Activated CD4-positive, alpha-beta memory T cell treated with anti-CD3 and anti-CD28 coated beads, Interleukin-2, amount 10 ng/mL, durations not matched to agents 7 days and 5 days (primary cell): Measurements from ENCODE around the gene ANKRD37. TPM values are rescaled to one million over a fixed set of nuclear protein-coding genes. Genes with fewer than 3 reads are reported as not detected.
"Not testable (repeated sequence)": the region's sequence is repeated elsewhere in the genome, so short reads cannot be mapped to it uniquely, and the experiment has no call there.

Experiments
- CTCF ChIA-PET: fragments of 350-600 bp; sonication (Branson Sonifier 250); formaldehyde crosslinking; loops from one replicate; lab custom pipeline; 2021; ENCODE audit warnings: antibody characterized with exemption, inconsistent platforms; lab: Charles Lee
- POLR2A ChIA-PET: fragments of 350-600 bp; sonication (Branson Sonifier 250); formaldehyde crosslinking; loops from one replicate; lab custom pipeline; 2021; ENCODE audit warnings: antibody characterized with exemption; lab: Charles Lee
- DNase-seq: peaks from one replicate; pipeline ENCODE4 v3.0.0-alpha.2; 2020
- H3K27ac Mint-ChIP-seq: one replicate; pipeline ENCODE4 v1.8.0; 2021; ENCODE audit warnings: mild to moderate bottlenecking, mixed read lengths
- H3K27me3 Mint-ChIP-seq: one replicate; pipeline ENCODE4 v1.8.0; 2021; ENCODE audit warnings: mixed read lengths
- H3K36me3 Mint-ChIP-seq: one replicate; pipeline ENCODE4 v1.8.0; 2021; ENCODE audit warnings: low read depth, mixed read lengths
- H3K4me1 Mint-ChIP-seq: one replicate; pipeline ENCODE4 v1.8.0; 2021; ENCODE audit warnings: mixed read lengths
- H3K4me3 Mint-ChIP-seq: one replicate; pipeline ENCODE4 v1.8.0; 2021; ENCODE audit warnings: mild to moderate bottlenecking, mixed read lengths
- H3K9me3 Mint-ChIP-seq: one replicate; pipeline ENCODE4 v1.8.0; 2021; ENCODE audit warnings: mixed read lengths
- total RNA-seq, 2 experiments: library from RNA; stranded (reverse); gene quantifications; one replicate each; pipeline ENCODE4 v1.2.3, GENCODE V29; 2021

Gene ANKRD37, protein sequence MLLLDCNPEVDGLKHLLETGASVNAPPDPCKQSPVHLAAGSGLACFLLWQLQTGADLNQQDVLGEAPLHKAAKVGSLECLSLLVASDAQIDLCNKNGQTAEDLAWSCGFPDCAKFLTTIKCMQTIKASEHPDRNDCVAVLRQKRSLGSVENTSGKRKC
- 10 to 100 TPM; 16.0 to 16.1 TPM for total RNA-seq

DNA sequence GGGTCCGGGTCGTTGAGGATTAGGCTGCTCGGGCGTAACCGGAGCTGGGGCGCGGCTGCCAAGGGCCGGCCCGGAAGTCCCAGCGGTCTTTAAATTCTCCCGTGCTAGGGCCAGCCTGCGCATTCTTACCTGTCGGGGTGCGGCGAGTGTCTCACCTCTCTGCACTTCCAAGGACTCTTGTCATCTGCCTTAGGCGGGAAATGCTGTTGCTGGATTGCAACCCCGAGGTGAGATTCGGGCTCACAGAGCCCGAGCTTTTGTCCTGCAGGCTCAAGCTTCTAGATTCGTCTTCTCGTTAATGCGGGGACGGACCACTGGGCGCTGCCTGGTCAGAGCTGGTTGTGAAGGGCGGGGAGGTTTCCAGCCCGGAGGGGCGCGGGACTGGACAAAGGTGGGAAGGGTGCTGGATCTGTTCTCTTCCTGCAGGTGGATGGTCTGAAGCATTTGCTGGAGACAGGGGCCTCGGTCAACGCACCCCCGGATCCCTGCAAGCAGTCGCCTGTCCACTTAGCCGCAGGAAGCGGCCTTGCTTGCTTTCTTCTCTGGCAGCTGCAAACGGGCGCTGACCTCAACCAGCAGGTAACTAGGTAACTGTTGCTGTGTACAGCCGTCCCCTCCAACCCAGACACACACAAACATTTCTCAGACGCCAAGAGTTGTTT, at the start of gene ANKRD37:
ANKRD37 (plus strand) TSS at position 118 of the 662 bp plus-strand sequence; CDS start at position 201, 83 bp downstream.
- Mint-ChIP-seq H3K4me3 (peak within 1 kb of the TSS; percentile 84), H3K4me1 (peaks cover 52% of the 10 kb centered on the region), H3K27me3 (no peaks in the 10 kb centered on the region), H3K9me3 (no peaks in the 10 kb centered on the region), H3K27ac (peak within 1 kb of the TSS; percentile 92), H3K36me3 (peaks cover 50% of the 10 kb centered on the region)
- CTCF ChIA-PET, result interaction anchor here (0.7 to 1.9 kb wide), 4 partner anchors 9 to 213 kb away, joined by 3 to 4 read pairs (median 4); partner anchors contain the start of gene SNX25
- POLR2A ChIA-PET, result interaction anchor here (0.6 to 4.3 kb wide), 11 partner anchors 8 to 254 kb away, joined by 3 to 47 read pairs (median 4); partner anchors contain the start of genes SLC25A4, SNX25 and UFSP2
- no peak for DNase-seq

DNA sequence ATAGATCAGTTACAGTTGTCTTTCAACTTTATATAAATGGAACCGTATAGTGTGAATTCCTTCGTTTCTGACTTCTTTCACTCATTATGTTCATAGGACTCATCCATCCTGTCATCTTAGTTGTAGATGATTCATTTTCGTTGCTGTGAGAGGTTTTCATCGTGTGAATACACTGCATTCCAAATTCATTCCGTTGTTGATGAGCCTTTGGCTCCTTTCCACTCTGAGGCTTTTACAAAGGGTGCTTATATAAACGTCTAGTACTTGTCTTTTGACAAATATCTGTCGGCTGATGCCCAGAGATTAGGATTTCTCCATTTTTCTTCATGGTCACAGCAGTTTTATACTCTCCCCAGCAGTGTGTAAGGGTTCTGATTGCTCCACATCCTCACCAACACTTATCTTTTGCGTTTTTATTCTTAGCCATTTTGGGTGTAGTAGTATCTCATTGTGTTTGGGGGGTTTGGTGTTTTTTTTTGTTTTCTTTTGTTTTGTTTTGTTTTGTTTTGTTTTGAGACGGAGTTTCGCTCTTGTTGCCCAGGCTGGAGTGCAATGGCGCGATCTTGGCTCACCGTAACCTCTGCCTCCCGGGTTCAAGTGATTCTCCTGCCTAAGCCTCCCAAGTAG, 49.6 kb upstream of the ANKRD37 start:
- Mint-ChIP-seq H3K9me3 (no peaks in the 10 kb centered on the region), H3K4me1 (peaks cover 43% of the 10 kb centered on the region), H3K27ac (no peak overlapping the region), H3K36me3 (peaks cover 48% of the 10 kb centered on the region), H3K27me3 (no peaks in the 10 kb centered on the region), H3K4me3 (no peak overlapping the region)
- no peak for DNase-seq
- CTCF ChIA-PET, result no interaction called here
- POLR2A ChIA-PET, result no interaction called here

DNA sequence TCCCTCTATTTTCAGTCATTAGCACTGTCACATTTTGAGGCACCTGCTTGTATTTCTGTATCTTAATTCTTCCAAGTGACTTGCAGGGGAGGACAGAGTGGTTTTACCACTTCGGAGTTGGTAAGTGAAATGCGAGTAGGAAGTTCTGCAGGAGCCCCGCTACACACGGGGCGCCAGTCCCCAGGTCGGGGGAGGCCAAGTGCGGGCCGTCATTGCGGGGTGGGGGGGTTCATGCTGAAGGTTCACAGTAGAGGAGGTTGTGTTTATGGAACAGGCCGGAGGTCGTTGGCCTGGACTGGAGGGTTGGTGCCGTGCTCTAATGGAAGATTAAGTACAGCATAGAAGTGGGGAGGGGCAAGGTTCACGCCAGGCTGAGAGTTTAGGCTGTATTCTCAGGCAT, 45.0 kb upstream of the ANKRD37 start:
- Mint-ChIP-seq H3K4me3 (no peak overlapping the region), H3K9me3 (no peaks in the 10 kb centered on the region), H3K4me1 (peaks cover 16% of the 10 kb centered on the region), H3K36me3 (peaks cover 51% of the 10 kb centered on the region), H3K27me3 (no peaks in the 10 kb centered on the region), H3K27ac (no peak overlapping the region)
- ChIA-PET POLR2A (interaction anchor here (0.7 kb wide), 1 partner anchor 76 kb away, joined by 3 read pairs; no protein-coding TSS in a partner anchor), CTCF (no interaction called here)
- no peak for DNase-seq

DNA sequence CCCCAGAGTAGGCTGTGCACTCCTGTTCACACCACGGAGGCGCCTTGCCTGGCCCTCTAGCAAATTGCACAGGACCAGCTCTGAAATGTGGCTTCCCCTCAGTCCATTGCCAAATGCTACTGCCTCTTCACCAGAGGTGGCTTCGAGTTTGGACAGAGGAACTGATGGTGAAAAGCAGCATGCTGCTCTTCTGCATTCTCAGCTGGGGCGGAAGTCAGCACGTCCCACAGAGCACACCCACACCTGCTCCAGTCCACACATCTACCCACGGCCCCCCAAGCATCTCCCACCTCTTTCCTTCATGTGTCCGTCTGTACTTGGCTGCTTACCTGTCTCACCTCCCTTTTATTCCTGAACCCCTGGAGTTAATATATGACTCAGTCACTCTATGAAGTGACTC, 44.4 kb upstream of the ANKRD37 start:
- DNase-seq, result no peak
- ChIA-PET CTCF (interaction anchor here (1.1 kb wide), 1 partner anchor 10 kb away, joined by 3 read pairs; no protein-coding TSS in a partner anchor), POLR2A (interaction anchor here (0.7 kb wide), 1 partner anchor 77 kb away, joined by 3 read pairs; no protein-coding TSS in a partner anchor)
- peaks cover 46% of the 10 kb centered on the region for H3K36me3 Mint-ChIP-seq
- peaks cover 13% of the 10 kb centered on the region for H3K4me1 Mint-ChIP-seq
- H3K9me3 Mint-ChIP-seq, result no peaks in the 10 kb centered on the region
- no peak overlapping the region for H3K27ac Mint-ChIP-seq
- no peaks in the 10 kb centered on the region for H3K27me3 Mint-ChIP-seq
- no peak overlapping the region for H3K4me3 Mint-ChIP-seq

DNA sequence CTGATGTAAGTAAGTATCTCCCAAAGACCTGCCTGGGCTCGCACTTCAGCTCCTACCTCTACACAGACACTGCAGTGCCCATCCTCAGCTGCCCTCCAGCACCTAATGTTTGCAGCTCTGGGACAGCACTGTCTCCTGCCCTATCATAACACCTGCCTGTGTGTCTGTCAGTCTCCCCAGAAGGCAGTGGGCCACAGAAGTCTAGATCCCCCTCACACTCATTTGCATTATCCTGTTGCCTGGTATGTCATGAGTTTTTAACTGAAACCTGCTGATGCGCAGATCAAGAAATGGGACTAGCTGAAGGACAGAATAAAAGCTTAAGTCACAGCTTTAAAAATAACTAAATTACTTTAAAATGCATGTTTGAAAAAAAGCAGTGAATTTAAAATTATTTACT, 43.9 kb upstream of the ANKRD37 start:
- H3K9me3 Mint-ChIP-seq, result no peaks in the 10 kb centered on the region
- POLR2A ChIA-PET, result no interaction called here
- no peak overlapping the region for H3K4me3 Mint-ChIP-seq
- CTCF ChIA-PET, result interaction anchor here (1.1 kb wide), 1 partner anchor 11 kb away, joined by 3 read pairs; no protein-coding TSS in a partner anchor
- H3K4me1 Mint-ChIP-seq, result peaks cover 13% of the 10 kb centered on the region
- no peaks in the 10 kb centered on the region for H3K27me3 Mint-ChIP-seq
- no peak overlapping the region for H3K27ac Mint-ChIP-seq
- DNase-seq, result no peak
- peaks cover 46% of the 10 kb centered on the region for H3K36me3 Mint-ChIP-seq

DNA sequence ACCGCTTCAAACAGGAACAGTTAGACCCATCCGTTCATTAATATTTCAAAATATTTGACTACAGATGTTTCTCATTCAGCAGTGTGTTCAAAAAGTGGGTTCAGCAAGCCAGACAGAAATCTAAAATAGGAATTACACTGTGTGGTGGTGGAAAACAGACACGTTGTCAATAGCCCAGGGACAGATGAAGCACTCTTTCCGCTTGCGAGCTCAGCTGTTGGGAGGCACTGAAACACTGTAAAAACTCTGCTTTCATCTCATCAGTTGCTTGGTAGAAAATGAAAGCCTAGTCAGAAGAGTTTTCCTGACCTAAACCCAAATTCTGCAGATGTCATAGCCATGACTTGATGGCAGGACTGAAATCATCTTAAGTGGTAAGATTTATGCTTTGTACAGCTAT, 39.4 kb upstream of the ANKRD37 start:
- ChIA-PET CTCF (no interaction called here), POLR2A (no interaction called here)
- H3K4me1 Mint-ChIP-seq, result peaks cover 8% of the 10 kb centered on the region
- no peak overlapping the region for H3K4me3 Mint-ChIP-seq
- H3K9me3 Mint-ChIP-seq, result no peaks in the 10 kb centered on the region
- no peaks in the 10 kb centered on the region for H3K27me3 Mint-ChIP-seq
- peaks cover 15% of the 10 kb centered on the region for H3K36me3 Mint-ChIP-seq
- H3K27ac Mint-ChIP-seq, result no peak overlapping the region
- no peak for DNase-seq

DNA sequence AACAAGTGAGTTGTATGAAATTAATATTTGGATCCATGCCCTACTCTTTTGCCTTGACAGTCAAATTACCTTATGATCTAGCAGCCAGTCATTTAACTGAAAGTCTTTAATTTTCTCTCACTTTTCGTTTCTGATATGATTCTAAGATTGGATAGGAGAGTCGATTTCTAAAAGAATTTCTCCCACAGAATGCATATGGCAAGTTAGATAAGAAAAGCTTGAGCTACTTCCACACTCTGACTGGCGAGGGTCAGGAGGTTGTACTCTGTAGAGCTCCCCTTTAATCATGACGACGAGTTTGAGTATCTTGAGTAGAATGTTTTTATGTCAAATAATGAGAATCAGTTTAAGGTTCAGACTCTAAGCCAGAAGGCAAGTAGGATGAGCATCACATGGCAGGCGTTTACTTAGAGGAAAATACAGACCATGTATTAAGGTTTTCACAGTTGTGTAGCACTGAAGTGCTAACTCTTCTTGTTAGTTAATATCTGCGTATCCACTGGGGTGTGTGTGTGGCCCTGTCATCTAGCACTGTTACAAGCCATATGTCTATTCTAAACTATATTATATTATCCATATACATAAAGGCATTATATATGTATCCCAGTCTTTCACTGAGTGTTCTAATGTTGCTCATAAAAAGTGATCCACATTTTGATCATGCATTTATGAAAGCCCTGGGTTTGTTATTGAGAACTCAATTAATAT, 38.8 kb upstream of the ANKRD37 start:
- no peaks in the 10 kb centered on the region for H3K9me3 Mint-ChIP-seq
- H3K27ac Mint-ChIP-seq, result no peak overlapping the region
- no peak for DNase-seq
- POLR2A ChIA-PET, result no interaction called here
- CTCF ChIA-PET, result no interaction called here
- H3K36me3 Mint-ChIP-seq, result peaks cover 9% of the 10 kb centered on the region
- H3K27me3 Mint-ChIP-seq, result no peaks in the 10 kb centered on the region
- H3K4me1 Mint-ChIP-seq, result peaks cover 4% of the 10 kb centered on the region
- H3K4me3 Mint-ChIP-seq, result no peak overlapping the region

DNA sequence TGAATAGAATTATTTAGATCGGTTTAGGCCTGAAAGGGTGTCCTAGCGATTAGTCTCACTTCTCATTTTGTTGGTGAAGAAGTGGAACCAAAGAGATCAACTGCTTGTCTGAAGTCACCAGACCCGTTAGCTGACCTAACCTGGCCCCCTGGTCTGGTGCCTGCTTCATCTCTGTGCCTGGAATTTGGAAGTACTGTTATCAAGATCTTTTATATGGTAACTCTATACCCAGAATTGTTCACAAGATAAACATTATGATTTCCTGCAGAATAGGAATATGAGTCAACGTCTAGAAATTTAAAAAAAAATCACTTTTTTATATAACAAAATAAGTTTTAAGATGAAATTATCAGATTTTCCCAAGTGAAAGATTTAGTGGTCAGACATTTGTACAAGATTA, 38.1 kb upstream of the ANKRD37 start:
- peaks cover 4% of the 10 kb centered on the region for H3K4me1 Mint-ChIP-seq
- H3K27me3 Mint-ChIP-seq, result no peaks in the 10 kb centered on the region
- H3K27ac Mint-ChIP-seq, result no peak overlapping the region
- no peak for DNase-seq
- no peak overlapping the region for H3K4me3 Mint-ChIP-seq
- peaks cover 5% of the 10 kb centered on the region for H3K36me3 Mint-ChIP-seq
- H3K9me3 Mint-ChIP-seq, result no peaks in the 10 kb centered on the region
- POLR2A ChIA-PET, result no interaction called here
- CTCF ChIA-PET, result no interaction called here

DNA sequence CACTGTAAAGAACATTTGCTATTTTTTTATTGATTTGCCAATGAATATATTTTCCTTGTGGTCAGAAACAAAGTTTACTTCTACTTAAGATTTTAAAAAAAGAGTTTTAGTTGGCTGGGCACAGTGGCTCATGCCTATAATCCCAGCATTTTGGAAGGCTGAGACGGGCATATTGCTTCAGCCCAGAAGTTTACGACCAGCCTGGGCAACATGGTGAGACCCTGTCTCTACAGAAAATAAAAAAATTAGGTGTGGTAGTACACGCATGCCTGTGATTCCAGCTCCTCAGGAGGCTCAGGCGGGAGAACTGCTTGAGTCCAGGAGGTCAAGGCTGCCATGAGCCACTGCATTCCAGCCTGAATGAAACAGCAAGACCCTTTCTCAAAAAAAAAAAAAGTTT, 37.7 kb upstream of the ANKRD37 start:
- POLR2A ChIA-PET, result no interaction called here
- no peaks in the 10 kb centered on the region for H3K9me3 Mint-ChIP-seq
- no peaks in the 10 kb centered on the region for H3K27me3 Mint-ChIP-seq
- CTCF ChIA-PET, result no interaction called here
- no peak overlapping the region for H3K4me3 Mint-ChIP-seq
- H3K27ac Mint-ChIP-seq, result no peak overlapping the region
- peaks cover 5% of the 10 kb centered on the region for H3K36me3 Mint-ChIP-seq
- DNase-seq, result no peak
- peaks cover 4% of the 10 kb centered on the region for H3K4me1 Mint-ChIP-seq

DNA sequence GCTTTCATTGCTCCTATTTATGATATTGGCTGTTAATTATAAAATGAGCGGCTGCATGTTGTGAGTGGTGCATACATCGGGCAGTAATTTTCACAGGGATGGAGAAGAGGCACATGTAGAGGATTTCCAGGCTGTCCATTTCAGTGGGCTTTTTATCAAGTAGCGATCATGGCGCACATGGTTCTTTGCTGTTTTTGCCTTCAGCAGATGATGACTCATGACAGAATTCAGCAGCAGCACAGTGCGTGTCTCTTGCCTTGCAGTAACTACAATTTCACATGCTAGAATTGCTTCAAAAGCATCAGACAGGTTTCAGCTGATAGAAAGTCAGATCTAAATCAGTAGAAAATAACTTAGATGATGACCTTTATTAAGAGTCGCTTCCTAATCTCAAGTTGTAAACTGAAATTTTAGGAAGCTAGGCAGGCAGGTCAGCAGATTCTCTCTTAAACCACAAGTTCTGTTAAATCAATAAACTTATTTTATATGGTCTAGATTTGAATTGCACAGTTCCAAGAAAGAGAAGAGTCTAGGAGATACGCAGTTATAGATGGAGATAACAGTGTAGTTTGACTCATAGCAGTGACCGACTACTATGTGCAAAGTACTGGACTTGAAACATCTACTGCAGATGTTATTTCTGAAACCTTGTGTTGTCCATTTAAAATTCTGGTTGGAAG, 36.7 kb upstream of the ANKRD37 start:
- Mint-ChIP-seq H3K4me1 (peaks cover 4% of the 10 kb centered on the region), H3K27ac (no peak overlapping the region), H3K27me3 (no peaks in the 10 kb centered on the region), H3K36me3 (peaks cover 5% of the 10 kb centered on the region), H3K9me3 (no peaks in the 10 kb centered on the region), H3K4me3 (no peak overlapping the region)
- CTCF ChIA-PET, result no interaction called here
- no peak for DNase-seq
- POLR2A ChIA-PET, result no interaction called here

DNA sequence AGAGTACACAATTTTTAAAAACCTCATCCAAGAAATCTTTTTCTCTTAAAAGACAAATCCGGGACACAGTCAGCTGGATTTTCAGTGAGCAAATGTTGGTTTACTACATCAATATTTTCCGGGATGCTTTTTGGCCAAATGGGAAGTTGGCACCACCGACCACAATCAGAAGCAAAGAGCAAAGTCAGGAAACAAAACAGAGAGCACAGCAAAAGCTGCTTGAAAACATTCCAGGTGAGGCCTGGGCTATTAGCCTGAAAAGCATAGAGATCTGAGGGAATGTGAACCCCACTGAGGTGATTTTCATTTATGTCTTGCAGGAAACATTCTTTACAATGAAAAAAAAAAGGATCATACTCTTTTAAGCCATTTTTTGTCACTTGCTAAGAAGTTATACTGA, 34.8 kb upstream of the ANKRD37 start:
- Mint-ChIP-seq H3K36me3 (peaks cover 5% of the 10 kb centered on the region), H3K27ac (no peak overlapping the region), H3K4me1 (peaks cover 4% of the 10 kb centered on the region), H3K27me3 (no peaks in the 10 kb centered on the region), H3K9me3 (no peaks in the 10 kb centered on the region), H3K4me3 (no peak overlapping the region)
- no peak for DNase-seq
- ChIA-PET CTCF (no interaction called here), POLR2A (no interaction called here)

DNA sequence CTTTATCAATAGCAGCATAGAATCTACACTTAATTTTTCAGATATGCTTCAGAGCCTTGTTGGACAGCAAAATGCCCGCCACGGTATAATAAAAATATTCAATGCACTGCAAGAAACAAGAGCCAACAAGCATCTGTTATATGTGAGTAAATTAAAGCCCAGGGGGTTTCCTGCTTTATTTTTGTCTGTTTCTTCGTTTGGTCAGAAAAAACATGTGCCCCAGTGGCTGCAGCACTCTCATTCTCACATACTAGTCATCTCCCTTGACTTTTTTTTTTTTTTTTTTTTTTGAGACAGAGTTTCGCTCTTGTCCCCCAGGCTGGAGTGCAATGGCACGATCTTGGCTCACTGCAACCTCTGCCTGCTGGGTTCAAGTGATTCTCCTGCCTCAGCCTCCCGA, 34.1 kb upstream of the ANKRD37 start:
- POLR2A ChIA-PET, H3K4me3 Mint-ChIP-seq, H3K27ac Mint-ChIP-seq, DNase-seq, H3K36me3 Mint-ChIP-seq, CTCF ChIA-PET, H3K9me3 Mint-ChIP-seq, H3K27me3 Mint-ChIP-seq, H3K4me1 Mint-ChIP-seq: not testable (repeated sequence)
